ENCODE results near the gene DIO3.

The DIO3 gene

GRCh38 chr14:101591121-101591520, 29.8 kb downstream of the DIO3 start:
- TF ChIP-seq CTCF (IDR thresholded peaks at IDR 0.05; ENCODE audit: low read depth, low read length): no peak
- no peak overlapping the region for H3K4me3 ChIP-seq (replicated peaks in 1 of 2; ENCODE audit: low read depth in 2 of 2, low read length in 2 of 2)
- DNase-seq (ENCODE audit: low read depth in 2 of 2): peak in 1 of 2 donors; percentile 2

GRCh38 chr14:101591582-101591981, 30.3 kb downstream of the DIO3 start:
- no peak overlapping the region for H3K4me3 ChIP-seq (replicated peaks in 1 of 2; ENCODE audit: low read depth in 2 of 2, low read length in 2 of 2)
- no peak for TF ChIP-seq CTCF (IDR thresholded peaks at IDR 0.05; ENCODE audit: low read depth, low read length)
- DNase-seq (ENCODE audit: low read depth in 2 of 2): no peak

GRCh38 chr14:101593411-101594238, 32.3 kb downstream of the DIO3 start:
- no peak for DNase-seq (ENCODE audit: low read depth in 2 of 2)
- H3K4me3 ChIP-seq (replicated peaks in 1 of 2; ENCODE audit: low read depth in 2 of 2, low read length in 2 of 2): no peak overlapping the region
- TF ChIP-seq CTCF (IDR thresholded peaks at IDR 0.05; ENCODE audit: low read depth, low read length): no peak

GRCh38 chr14:101594511-101595148, 33.3 kb downstream of the DIO3 start:
- no peak overlapping the region for H3K4me3 ChIP-seq (replicated peaks in 1 of 2; ENCODE audit: low read depth in 2 of 2, low read length in 2 of 2)
- DNase-seq (ENCODE audit: low read depth in 2 of 2): no peak
- TF ChIP-seq CTCF (IDR thresholded peaks at IDR 0.05; ENCODE audit: low read depth, low read length): no peak

- no peak overlapping the region for H3K4me3 ChIP-seq (replicated peaks in 1 of 2; ENCODE audit: low read depth in 2 of 2, low read length in 2 of 2)
- DNase-seq (ENCODE audit: low read depth in 2 of 2): no peak
- no peak for TF ChIP-seq CTCF (IDR thresholded peaks at IDR 0.05; ENCODE audit: low read depth, low read length)
These were observed 34.1 kb downstream of the DIO3 start for GRCh38 chr14:101595349-101595748.

GRCh38 chr14:101595887-101596721, 34.8 kb downstream of the DIO3 start:
- no peak for DNase-seq (ENCODE audit: low read depth in 2 of 2)
- no peak for TF ChIP-seq CTCF (IDR thresholded peaks at IDR 0.05; ENCODE audit: low read depth, low read length)
- H3K4me3 ChIP-seq (replicated peaks in 1 of 2; ENCODE audit: low read depth in 2 of 2, low read length in 2 of 2): no peak overlapping the region

Measured in cardiac fibroblast (primary cell).